HEK293T (cell line): Measurements from ENCODE around the gene CXCL11.
"Not testable (repeated sequence)": the region's sequence is repeated elsewhere in the genome, so short reads cannot be mapped to it uniquely, and the experiment has no call there.

Source experiments
- CTCF ChIA-PET: fragments of 350-600 bp; formaldehyde crosslinking; extraction: SDS; loops from one replicate; lab custom pipeline; 2021; ENCODE audit warnings: antibody characterized with exemption, inconsistent platforms; lab: Yijun Ruan, JAX
- POLR2A ChIA-PET: fragments of 350-600 bp; formaldehyde crosslinking; extraction: SDS; loops from one replicate; lab custom pipeline; 2020; ENCODE audit warnings: antibody characterized with exemption, inconsistent platforms; lab: Yijun Ruan, JAX
- DNase-seq: peaks from one replicate; pipeline ENCODE4 v3.0.0; 2012; ENCODE audit warnings: mixed read lengths; ENCODE audit errors: extremely low spot score
- ARNT ChIP-seq: fragments of 450-650 bp; IDR thresholded peaks from 2 replicates; pipeline ENCODE4 v1.6.1; 2017; ENCODE audit warnings: mild to moderate bottlenecking
- BHLHE40 ChIP-seq: fragments of 450-650 bp; IDR thresholded peaks from 2 replicates; pipeline ENCODE4 v1.6.1; 2016; ENCODE audit warnings: mild to moderate bottlenecking, moderate library complexity, borderline replicate concordance
- CTBP1 ChIP-seq: fragments of 450-650 bp; IDR thresholded peaks from 2 replicates; pipeline ENCODE4 v1.6.1; 2016; ENCODE audit warnings: borderline replicate concordance
- ELF4 ChIP-seq: fragments of 450-650 bp; IDR thresholded peaks from 2 replicates; pipeline ENCODE4 v1.6.1; 2017; ENCODE audit warnings: antibody characterized with exemption
- FOXA1 ChIP-seq: fragments of 450-650 bp; IDR thresholded peaks from 2 replicates; pipeline ENCODE4 v1.6.1; 2016; ENCODE audit warnings: mild to moderate bottlenecking
- FOXK2 ChIP-seq: fragments of 450-650 bp; IDR thresholded peaks from 2 replicates; pipeline ENCODE4 v1.6.1; 2016; ENCODE audit warnings: mild to moderate bottlenecking
- FOXM1 ChIP-seq: fragments of 450-650 bp; IDR thresholded peaks from 2 replicates; pipeline ENCODE4 v1.6.1; 2017; ENCODE audit warnings: mild to moderate bottlenecking, borderline replicate concordance
- HDGF ChIP-seq: fragments of 450-650 bp; IDR thresholded peaks from 2 replicates; pipeline ENCODE4 v1.6.1; 2017; ENCODE audit warnings: antibody characterized with exemption, borderline replicate concordance
- L3MBTL2 ChIP-seq: fragments of 450-650 bp; conservative IDR thresholded peaks from 2 replicates; pipeline ENCODE4 v1.6.1; 2016; ENCODE audit warnings: mild to moderate bottlenecking
- LEF1 ChIP-seq: fragments of 450-650 bp; IDR thresholded peaks from 2 replicates; pipeline ENCODE4 v1.6.1; 2017; ENCODE audit warnings: mild to moderate bottlenecking, borderline replicate concordance
- NFRKB ChIP-seq: fragments of 450-650 bp; IDR thresholded peaks from 2 replicates; pipeline ENCODE4 v1.6.1; 2016; ENCODE audit warnings: mild to moderate bottlenecking, moderate library complexity
- SP1 ChIP-seq: fragments of 450-650 bp; IDR thresholded peaks from 2 replicates; pipeline ENCODE4 v1.6.1; 2017
- SUZ12 ChIP-seq: fragments of 450-650 bp; IDR thresholded peaks from 2 replicates; pipeline ENCODE4 v1.6.1; 2016; ENCODE audit warnings: mild to moderate bottlenecking
- TARDBP ChIP-seq: fragments of 450-650 bp; IDR thresholded peaks from 2 replicates; pipeline ENCODE4 v1.6.1; 2016
- ZNF384 ChIP-seq: fragments of 450-650 bp; IDR thresholded peaks from 2 replicates; pipeline ENCODE4 v1.6.1; 2016
- TF ChIP-seq, protein P1 (sequence below): fragments of 450-650 bp; IDR thresholded peaks from 2 replicates; pipeline ENCODE4 v1.6.1; 2016

The CXCL11 gene

GRCh38 chr4:76000279-76000678 is 35.6 kb downstream of the CXCL11 start:
- DNase-seq: no peak
- TF ChIP-seq ZNF384 (no peak), SUZ12 (no peak), ELF4 (no peak), TARDBP (no peak), LEF1 (no peak), FOXA1 (no peak)
- POLR2A ChIA-PET: no interaction called here
- CTCF ChIA-PET: no interaction called here

GRCh38 chr4:75998525-75999147 is 37.2 kb downstream of the CXCL11 start:
- POLR2A ChIA-PET, DNase-seq, CTCF ChIA-PET: not testable (repeated sequence)

DNA sequence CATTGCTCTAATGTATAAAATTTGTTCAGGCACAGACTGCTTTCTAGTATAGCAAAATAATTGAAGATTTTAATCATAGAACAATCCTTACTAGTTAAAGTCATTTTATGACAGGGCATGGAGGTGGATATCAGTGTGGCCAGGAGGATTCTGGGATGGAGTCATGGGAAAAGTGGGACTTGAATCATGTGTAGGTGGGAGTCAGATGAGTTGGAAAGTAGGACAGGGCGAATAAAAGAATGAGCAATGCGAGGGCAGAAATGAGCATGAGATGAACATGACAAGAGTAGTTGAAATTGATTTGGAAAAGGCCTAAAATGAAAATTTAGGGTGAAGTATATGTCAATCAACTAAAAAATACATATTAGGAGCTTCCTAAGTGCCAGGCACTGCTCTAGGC is 37.9 kb downstream of the CXCL11 start:
- ChIA-PET CTCF (interaction anchor here (0.7 kb wide), 1 partner anchor 82 kb away, joined by 3 read pairs; no protein-coding TSS in a partner anchor), POLR2A (interaction anchor here (1.2 kb wide), 1 partner anchor 150 kb away, joined by 3 read pairs; the partner anchor contains the start of gene NUP54)
- no peak for DNase-seq
- TF ChIP-seq HDGF (no peak), BHLHE40 (no peak), CTBP1 (no peak), ZNF384 (no peak), FOXM1 (no peak), FOXK2 (no peak), FOXA1 (no peak), SUZ12 (no peak), ELF4 (no peak), ARNT (no peak), L3MBTL2 (no peak), TARDBP (no peak), NFRKB (no peak), SP1 (no peak), LEF1 (no peak)
- TF ChIP-seq, protein P1, sequence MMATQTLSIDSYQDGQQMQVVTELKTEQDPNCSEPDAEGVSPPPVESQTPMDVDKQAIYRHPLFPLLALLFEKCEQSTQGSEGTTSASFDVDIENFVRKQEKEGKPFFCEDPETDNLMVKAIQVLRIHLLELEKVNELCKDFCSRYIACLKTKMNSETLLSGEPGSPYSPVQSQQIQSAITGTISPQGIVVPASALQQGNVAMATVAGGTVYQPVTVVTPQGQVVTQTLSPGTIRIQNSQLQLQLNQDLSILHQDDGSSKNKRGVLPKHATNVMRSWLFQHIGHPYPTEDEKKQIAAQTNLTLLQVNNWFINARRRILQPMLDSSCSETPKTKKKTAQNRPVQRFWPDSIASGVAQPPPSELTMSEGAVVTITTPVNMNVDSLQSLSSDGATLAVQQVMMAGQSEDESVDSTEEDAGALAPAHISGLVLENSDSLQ: no peak

DNA sequence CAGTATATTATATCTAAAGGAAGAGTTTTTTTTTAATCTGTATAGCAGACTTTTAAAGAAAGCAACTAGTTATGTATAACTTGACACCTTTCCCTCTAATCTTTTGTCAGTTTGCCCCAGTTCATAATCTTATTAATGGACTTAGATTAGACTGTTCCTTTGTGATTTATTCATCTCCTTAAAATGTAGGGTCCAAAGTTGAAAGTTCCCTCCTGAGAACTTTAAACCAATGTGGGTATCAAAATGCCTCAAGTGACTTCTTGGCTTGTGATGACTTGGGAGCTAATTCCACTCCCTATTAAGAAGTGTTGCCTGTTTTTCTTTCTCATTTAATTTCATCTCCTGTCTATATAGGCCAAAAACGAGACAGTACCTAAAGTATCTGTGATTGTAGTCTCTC is 38.8 kb downstream of the CXCL11 start:
- ChIA-PET POLR2A (interaction anchor here (1.2 kb wide), 1 partner anchor 151 kb away, joined by 3 read pairs; the partner anchor contains the start of gene NUP54), CTCF (interaction anchor here (0.7 to 1.6 kb wide), 3 partner anchors 84 to 160 kb away, joined by 3 read pairs; no protein-coding TSS in a partner anchor)
- no peak for TF ChIP-seq LEF1
- TF ChIP-seq L3MBTL2: no peak
- TF ChIP-seq NFRKB: no peak
- no peak for TF ChIP-seq FOXK2
- no peak for TF ChIP-seq BHLHE40
- no peak for DNase-seq

GRCh38 chr4:75995727-75996126 is 40.1 kb downstream of the CXCL11 start:
- DNase-seq: peak; percentile 35
- POLR2A ChIA-PET: no interaction called here
- TF ChIP-seq, protein P1: peak; percentile 5; the same call in 1 of the 2 replicates
- TF ChIP-seq HDGF: no peak
- CTCF ChIA-PET: interaction anchor here (0.7 to 1.6 kb wide), 10 partner anchors 11 to 110 kb away, joined by 3 to 11 read pairs (median 3); no protein-coding TSS in a partner anchor

DNA sequence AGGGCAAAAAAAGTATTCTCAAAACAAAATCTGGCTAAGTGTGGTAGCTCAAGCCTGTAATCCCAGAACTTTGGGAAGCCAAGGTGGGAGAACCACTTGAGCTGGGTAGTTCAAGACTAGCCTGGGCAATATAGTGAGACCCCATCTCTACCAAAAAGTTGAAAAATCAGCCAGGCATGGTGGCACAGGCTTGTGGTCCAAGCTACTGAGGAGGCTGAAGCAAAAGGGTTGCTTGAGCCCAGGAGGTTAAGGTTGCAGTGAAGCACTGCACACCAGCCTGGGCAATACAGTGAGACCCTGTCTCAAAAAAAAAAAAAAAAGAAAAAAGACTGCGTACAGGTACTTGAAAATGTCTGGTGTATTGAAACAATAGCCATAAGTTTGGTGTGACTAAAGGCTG is 43.4 kb downstream of the CXCL11 start:
- POLR2A ChIA-PET: no interaction called here
- TF ChIP-seq L3MBTL2 (no peak), FOXK2 (no peak), FOXM1 (no peak), CTBP1 (no peak), TARDBP (no peak), BHLHE40 (no peak), SUZ12 (no peak), NFRKB (no peak), ZNF384 (no peak), ELF4 (no peak), SP1 (no peak), ARNT (no peak), LEF1 (no peak), FOXA1 (no peak), HDGF (no peak)
- TF ChIP-seq, protein P1: no peak
- no peak for DNase-seq
- CTCF ChIA-PET: interaction anchor here (0.6 kb wide), 1 partner anchor 66 kb away, joined by 3 read pairs; no protein-coding TSS in a partner anchor
